ENCODE data around the gene ASTL.

Gene ASTL

GRCh38 chr2:96110621-96111256 is 27.6 kb downstream of the ASTL start:
- DNase-seq: no peak

- DNase-seq: no peak
Observed at GRCh38 chr2:96109931-96110511, 28.3 kb downstream of the ASTL start.

- no peak for DNase-seq
Observed at GRCh38 chr2:96109361-96109680, 29.0 kb downstream of the ASTL start.

- DNase-seq: peak; percentile 34
Observed at GRCh38 chr2:96108541-96109360, 29.6 kb downstream of the ASTL start.

- no peak for DNase-seq
Observed at GRCh38 chr2:96108151-96108540, 30.2 kb downstream of the ASTL start.

GRCh38 chr2:96107708-96108065 is 30.6 kb downstream of the ASTL start:
- no peak for DNase-seq

- no peak for DNase-seq
Observed at GRCh38 chr2:96106991-96107707, 31.2 kb downstream of the ASTL start.

- DNase-seq: no peak
Observed at GRCh38 chr2:96105994-96106715, 32.1 kb downstream of the ASTL start.

GRCh38 chr2:96105152-96105915 is 33.0 kb downstream of the ASTL start:
- no peak for DNase-seq

- no peak for DNase-seq
Observed at GRCh38 chr2:96104487-96104861, 33.8 kb downstream of the ASTL start.

GRCh38 chr2:96103761-96104486 is 34.4 kb downstream of the ASTL start:
- no peak for DNase-seq

GRCh38 chr2:96103187-96103601 is 35.1 kb downstream of the ASTL start:
- no peak for DNase-seq

GRCh38 chr2:96102596-96103186 is 35.6 kb downstream of the ASTL start:
- no peak for DNase-seq

- no peak for DNase-seq
Observed at GRCh38 chr2:96100893-96101304, 37.4 kb downstream of the ASTL start.

GRCh38 chr2:96099861-96100798 is 38.2 kb downstream of the ASTL start:
- DNase-seq: no peak

GRCh38 chr2:96098900-96099590 is 39.3 kb downstream of the ASTL start:
- no peak for DNase-seq

- DNase-seq: no peak
Observed at GRCh38 chr2:96097951-96098823, 40.1 kb downstream of the ASTL start.

GRCh38 chr2:96097441-96097840 is 40.9 kb downstream of the ASTL start:
- no peak for DNase-seq

Measured in NCI-H1694 (cell line).